K562 (cell line): Measurements from ENCODE around the gene PRRT2. TPM values are rescaled to one million over a fixed set of nuclear protein-coding genes. Genes with fewer than 3 reads are reported as not detected.

Experiments used
- ARNT ChIP-seq, 2 experiments: fragments of 450-650 bp; IDR thresholded peaks; 2 replicates each; pipeline ENCODE4 v1.6.1; 2016; ENCODE audit warnings: mild to moderate bottlenecking in 1 of 2
- CBX1 ChIP-seq: sonication (generic); IDR thresholded peaks from 2 replicates; pipeline ENCODE4 v1.6.1; 2016; ENCODE audit warnings: antibody characterized with exemption, low read depth, mild to moderate bottlenecking
- CREBBP ChIP-seq: IDR thresholded peaks from one replicate; pipeline ENCODE4 v1.6.1; 2012; ENCODE audit warnings: low read depth, mild to moderate bottlenecking, control low read depth, inconsistent platforms, low read length
- ETS2 ChIP-seq: IDR thresholded peaks from 2 replicates; pipeline ENCODE4 v1.6.1; 2016; ENCODE audit warnings: borderline replicate concordance, missing genetic modification characterization, mild to moderate bottlenecking, moderate library complexity, missing compliant biosample characterization; ENCODE audit not compliant: poor library complexity, severe bottlenecking
- KAT7 ChIP-seq: sonication (generic); formaldehyde crosslinking; IDR thresholded peaks from 2 replicates; pipeline ENCODE4 v1.8.0; 2022; ENCODE audit warnings: missing genetic modification reagents, mild to moderate bottlenecking, borderline replicate concordance
- MED1 ChIP-seq: sonication (generic); formaldehyde crosslinking; IDR thresholded peaks from 2 replicates; pipeline ENCODE4 v1.8.1; 2023; ENCODE audit warnings: missing genetic modification reagents, borderline replicate concordance
- PATZ1 ChIP-seq: fragments of 250-450 bp; sonication (Bioruptor Pico); IDR thresholded peaks from 2 replicates; pipeline ENCODE4 v1.5.0; 2020; ENCODE audit warnings: mild to moderate bottlenecking, borderline replicate concordance
- POLR2AphosphoS2 ChIP-seq: IDR thresholded peaks from 2 replicates; pipeline ENCODE4 v1.6.1; 2012; ENCODE audit warnings: low read length, improper control_type of control experiment
- POLR2G ChIP-seq: fragments of 200-400 bp; formaldehyde crosslinking; IDR thresholded peaks from 2 replicates; pipeline ENCODE4 v1.6.1; 2017; ENCODE audit warnings: low read depth, mild to moderate bottlenecking, antibody characterized with exemption, low read length, moderate library complexity
- polyA plus RNA-seq, 8 experiments: library from polyadenylated mRNA; depleted of rRNA in 4 of 8; stranded (reverse) in 5 of 8; unstranded in 3 of 8; fragments of >200 nt; fragmentation: Nextera tagmentation in 2 of 8; fragmentation: Illumina TruSeq in 1 of 8; extraction: Ambion mirVana in 2 of 8; extraction: Trizol in 1 of 8; gene quantifications; 2 replicates each; pipeline versions ENCODE4 v1.2.1 to v1.2.3, GENCODE V29; 2011 to 2014; ENCODE audit warnings: inconsistent platforms in 1 of 8, missing spikeins in 1 of 8
- total RNA-seq, 7 experiments: library from RNA; depleted of rRNA in 6 of 7; stranded (reverse); fragments of >200 nt in 6 of 7; fragmentation: Illumina TruSeq in 2 of 7; extraction: Trizol in 2 of 7; gene quantifications; 2 replicates each; pipeline versions ENCODE4 v1.2.1 to v1.2.3, GENCODE V29; 2011 to 2021; ENCODE audit warnings: low replicate concordance in 1 of 7
- TF ChIP-seq, protein P1 (sequence below), 2 experiments: fragments of 450-650 bp in 1 of 2; sonication (generic) in 1 of 2; formaldehyde crosslinking in 1 of 2; IDR thresholded peaks; 2 replicates each; pipeline versions ENCODE4 v1.7.1 to v1.9.0; 2016 to 2022; ENCODE audit warnings: inconsistent platforms in 1 of 2, mild to moderate bottlenecking in 1 of 2, missing genetic modification reagents in 1 of 2

Gene PRRT2
- total and polyA plus RNA-seq, 9 of the 15 experiments (the other 6 are each of a cell fraction or from before 2014, with no cell fraction given), result 0.11 to 1.0 (median 0.42) TPM; not detected in 2

- TF ChIP-seq CBX1 (no peak), ETS2 (no peak), POLR2AphosphoS2 (no peak), CREBBP (no peak), KAT7 (CRISPR knock-in tag) (peak; percentile 40; the same call in 1 of the 2 replicates), MED1 (CRISPR knock-in tag) (no peak), ARNT (IDR thresholded peaks at IDR 0.05) (no peak), PATZ1 (CRISPR knock-in tag) (no peak), POLR2G (peak; percentile 72)
- TF ChIP-seq, protein P1, sequence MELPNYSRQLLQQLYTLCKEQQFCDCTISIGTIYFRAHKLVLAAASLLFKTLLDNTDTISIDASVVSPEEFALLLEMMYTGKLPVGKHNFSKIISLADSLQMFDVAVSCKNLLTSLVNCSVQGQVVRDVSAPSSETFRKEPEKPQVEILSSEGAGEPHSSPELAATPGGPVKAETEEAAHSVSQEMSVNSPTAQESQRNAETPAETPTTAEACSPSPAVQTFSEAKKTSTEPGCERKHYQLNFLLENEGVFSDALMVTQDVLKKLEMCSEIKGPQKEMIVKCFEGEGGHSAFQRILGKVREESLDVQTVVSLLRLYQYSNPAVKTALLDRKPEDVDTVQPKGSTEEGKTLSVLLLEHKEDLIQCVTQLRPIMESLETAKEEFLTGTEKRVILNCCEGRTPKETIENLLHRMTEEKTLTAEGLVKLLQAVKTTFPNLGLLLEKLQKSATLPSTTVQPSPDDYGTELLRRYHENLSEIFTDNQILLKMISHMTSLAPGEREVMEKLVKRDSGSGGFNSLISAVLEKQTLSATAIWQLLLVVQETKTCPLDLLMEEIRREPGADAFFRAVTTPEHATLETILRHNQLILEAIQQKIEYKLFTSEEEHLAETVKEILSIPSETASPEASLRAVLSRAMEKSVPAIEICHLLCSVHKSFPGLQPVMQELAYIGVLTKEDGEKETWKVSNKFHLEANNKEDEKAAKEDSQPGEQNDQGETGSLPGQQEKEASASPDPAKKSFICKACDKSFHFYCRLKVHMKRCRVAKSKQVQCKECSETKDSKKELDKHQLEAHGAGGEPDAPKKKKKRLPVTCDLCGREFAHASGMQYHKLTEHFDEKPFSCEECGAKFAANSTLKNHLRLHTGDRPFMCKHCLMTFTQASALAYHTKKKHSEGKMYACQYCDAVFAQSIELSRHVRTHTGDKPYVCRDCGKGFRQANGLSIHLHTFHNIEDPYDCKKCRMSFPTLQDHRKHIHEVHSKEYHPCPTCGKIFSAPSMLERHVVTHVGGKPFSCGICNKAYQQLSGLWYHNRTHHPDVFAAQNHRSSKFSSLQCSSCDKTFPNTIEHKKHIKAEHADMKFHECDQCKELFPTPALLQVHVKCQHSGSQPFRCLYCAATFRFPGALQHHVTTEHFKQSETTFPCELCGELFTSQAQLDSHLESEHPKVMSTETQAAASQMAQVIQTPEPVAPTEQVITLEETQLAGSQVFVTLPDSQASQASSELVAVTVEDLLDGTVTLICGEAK (IDR thresholded peaks at IDR 0.05), result 0 out of 2 replicates have a peak, but pooled peaks have one; percentile 2
- TF ChIP-seq, protein P1 (CRISPR knock-in tag; IDR thresholded peaks at IDR 0.05), result no peak
Measured at GRCh38 chr16:29809031-29809747, 2.8 kb upstream of the PRRT2 start (continued).
